ENCODE data around the gene ATP8B3. TPM values are rescaled to one million over a fixed set of nuclear protein-coding genes. Genes with fewer than 3 reads are reported as not detected.

ATP8B3 gene
- total and polyA plus RNA-seq, 2 of the 13 experiments (the other 11 are each of a cell fraction or from before 2014, with no cell fraction given): 2.6 to 5.9 TPM

DNA sequence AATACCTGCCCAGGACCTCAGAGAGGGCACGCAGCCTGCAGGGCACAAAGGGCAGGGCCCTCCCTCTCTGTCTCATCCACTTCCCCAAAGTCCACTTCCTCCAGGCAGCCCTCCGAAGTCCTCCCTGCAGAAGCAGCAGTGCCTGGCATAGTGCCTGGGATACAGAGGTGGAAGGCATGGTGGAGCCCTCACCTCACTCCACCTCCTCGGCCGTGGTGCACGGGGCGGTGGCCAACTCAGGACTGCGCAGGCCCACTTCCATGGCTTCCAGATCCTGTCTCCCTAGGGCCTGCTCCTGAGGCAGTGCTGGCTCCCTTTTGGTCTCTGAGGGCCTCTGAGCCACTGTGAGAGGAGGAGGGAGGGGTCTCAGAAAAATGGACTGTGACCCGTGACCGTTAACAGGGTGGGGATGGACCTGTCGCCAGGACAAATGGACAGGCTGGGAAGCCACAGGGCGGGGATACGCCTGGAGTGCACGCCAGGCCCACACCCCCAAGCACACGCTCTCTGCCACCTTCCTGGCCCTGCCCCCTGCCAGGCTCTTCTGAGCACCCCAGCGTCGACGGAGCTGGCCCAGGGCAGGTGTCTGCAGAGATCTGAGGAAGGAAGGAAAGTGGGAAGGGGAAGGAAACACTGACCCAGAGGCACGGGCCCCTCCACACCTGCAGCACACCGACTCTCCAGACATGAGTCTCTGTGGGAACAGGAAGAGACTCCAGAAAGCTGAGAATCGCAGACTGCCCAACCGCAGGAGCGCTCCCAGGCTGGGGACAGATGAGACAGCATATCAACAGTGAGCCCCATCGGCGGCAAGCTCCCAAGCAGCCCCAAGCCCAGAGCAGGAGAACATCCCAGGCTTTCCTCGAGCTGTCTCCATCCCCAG lies 27.8 kb upstream of the ATP8B3 start:
- 18% methylated on average over 17 of the region's 25 CpGs for WGBS (ENCODE audit: low lambda C conversion rate)
- peaks cover 0 to 16% of the 10 kb centered on the region in 2 experiments; a peak in 1 of 5 replicates for H3K36me3 ChIP-seq (replicated peaks in 1 of 2; ENCODE audit: control insufficient read depth in 1 of 2, insufficient read depth in 2 of 2, low read length in 2 of 2)
- no peaks in the 10 kb centered on the region for H3K27me3 ChIP-seq (ENCODE audit: control insufficient read depth in 1 of 2, insufficient read depth in 2 of 2, low read length in 2 of 2)
- H3K4me1 ChIP-seq (ENCODE audit: insufficient read depth, low read length): peaks cover 55% of the 10 kb centered on the region
- H3K4me3 ChIP-seq (replicated peaks in 1 of 3; ENCODE audit: insufficient read depth in 1 of 3, low read depth in 2 of 3, low read length in 3 of 3): peak overlapping the region; percentile 49 to 72 (median 70); a peak in 5 of 6 replicates
- H3K79me2 ChIP-seq (ENCODE audit: insufficient read depth, low read length): peaks cover 57% of the 10 kb centered on the region
- no TSS peak for BruUV-seq (replicated peaks)
- H3K9ac ChIP-seq (ENCODE audit: insufficient read depth, low read depth, low read length): peak overlapping the region; percentile 64
- intact Hi-C loops (cut with micrococcal nuclease; ENCODE audit: unreplicated experiment) (no loop called here), in situ Hi-C loops (cut with HindIII; ENCODE audit: extremely low pct_ligation_motif_present, low pct_unique_long_range_greater_than_20kb) (no loop called here)
- ChIA-PET CTCF (ENCODE audit: low intra/inter-chr PET ratio, low total read pairs) (no interaction called here), POLR2A (interaction anchor here (0.7 to 1.4 kb wide), 7 partner anchors 18 to 1196 kb away, joined by 3 to 6 read pairs (median 4); no protein-coding TSS in a partner anchor)
- peak overlapping the region; percentile 74 for H3K27ac ChIP-seq (ENCODE audit: extremely low read length, insufficient read depth, low read length)
- no peaks in the 10 kb centered on the region for H3K9me3 ChIP-seq (ENCODE audit: low read length)
- peak overlapping the region; percentile 83 for H3K4me2 ChIP-seq (ENCODE audit: low read depth, low read length)
- FAIRE-seq (peak; percentile 61), ATAC-seq (peak; percentile 77), DNase-seq (ENCODE audit: low spot score) (peak; percentile 72)
- H2AFZ ChIP-seq (ENCODE audit: low read length): no peak overlapping the region
- H4K20me1 ChIP-seq (ENCODE audit: insufficient read depth, low read length): peaks cover 26% of the 10 kb centered on the region; the same call in 1 of the 2 replicates
- TF ChIP-seq ZNF331 (CRISPR knock-in tag; IDR thresholded peaks at IDR 0.05) (0 out of 2 replicates have a peak, but pooled peaks have one; percentile 27), XRCC5 (optimal IDR thresholded peaks at IDR 0.05; ENCODE audit: low read length) (no peak), ZFY (CRISPR knock-in tag; IDR thresholded peaks at IDR 0.05) (peak; percentile 67), EEA1 (CRISPR knock-in tag; IDR thresholded peaks at IDR 0.05; ENCODE audit: borderline replicate concordance) (0 out of 2 replicates have a peak, but pooled peaks have one; percentile 28), KDM1A (CRISPR knock-in tag; IDR thresholded peaks at IDR 0.05) (no peak), GTF2F1 (IDR thresholded peaks at IDR 0.05; ENCODE audit: low read length) (no peak), ZNF335 (CRISPR knock-in tag; IDR thresholded peaks at IDR 0.05) (0 out of 2 replicates have a peak, but pooled peaks have one; percentile 68), REXO4 (CRISPR knock-in tag; IDR thresholded peaks at IDR 0.05; ENCODE audit: borderline replicate concordance) (no peak), TCF7L2 (IDR thresholded peaks at IDR 0.05; ENCODE audit: low read depth, low read length) (no peak), SNAPC2 (CRISPR knock-in tag; IDR thresholded peaks at IDR 0.05) (peak; percentile 62; the same call in 1 of the 2 replicates), HDAC2 (CRISPR knock-in tag; IDR thresholded peaks at IDR 0.05) (no peak), GABPB1 (CRISPR knock-in tag; IDR thresholded peaks at IDR 0.05) (peak; percentile 39; the same call in 1 of the 2 replicates), NONO (IDR thresholded peaks at IDR 0.05) (no peak), NONO (CRISPR knock-in tag; conservative IDR thresholded peaks at IDR 0.05) (peak; percentile 70; the same call in 1 of the 2 replicates), ZNF343 (CRISPR knock-in tag; IDR thresholded peaks at IDR 0.05) (0 out of 2 replicates have a peak, but pooled peaks have one; percentile 35), NFKB2 (CRISPR knock-in tag; IDR thresholded peaks at IDR 0.05; ENCODE audit: borderline replicate concordance) (peak; percentile 49; the same call in 1 of the 2 replicates), GTF3A (CRISPR knock-in tag; conservative IDR thresholded peaks at IDR 0.05) (0 out of 2 replicates have a peak, but pooled peaks have one; percentile 38), ZNF180 (CRISPR knock-in tag; IDR thresholded peaks at IDR 0.05; ENCODE audit: borderline replicate concordance, low read depth) (no peak)
- TF ChIP-seq, protein P1, sequence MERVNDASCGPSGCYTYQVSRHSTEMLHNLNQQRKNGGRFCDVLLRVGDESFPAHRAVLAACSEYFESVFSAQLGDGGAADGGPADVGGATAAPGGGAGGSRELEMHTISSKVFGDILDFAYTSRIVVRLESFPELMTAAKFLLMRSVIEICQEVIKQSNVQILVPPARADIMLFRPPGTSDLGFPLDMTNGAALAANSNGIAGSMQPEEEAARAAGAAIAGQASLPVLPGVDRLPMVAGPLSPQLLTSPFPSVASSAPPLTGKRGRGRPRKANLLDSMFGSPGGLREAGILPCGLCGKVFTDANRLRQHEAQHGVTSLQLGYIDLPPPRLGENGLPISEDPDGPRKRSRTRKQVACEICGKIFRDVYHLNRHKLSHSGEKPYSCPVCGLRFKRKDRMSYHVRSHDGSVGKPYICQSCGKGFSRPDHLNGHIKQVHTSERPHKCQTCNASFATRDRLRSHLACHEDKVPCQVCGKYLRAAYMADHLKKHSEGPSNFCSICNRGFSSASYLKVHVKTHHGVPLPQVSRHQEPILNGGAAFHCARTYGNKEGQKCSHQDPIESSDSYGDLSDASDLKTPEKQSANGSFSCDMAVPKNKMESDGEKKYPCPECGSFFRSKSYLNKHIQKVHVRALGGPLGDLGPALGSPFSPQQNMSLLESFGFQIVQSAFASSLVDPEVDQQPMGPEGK (CRISPR knock-in tag; IDR thresholded peaks at IDR 0.05): peak; percentile 45; the same call in 1 of the 2 replicates
- TF ChIP-seq, protein P2, sequence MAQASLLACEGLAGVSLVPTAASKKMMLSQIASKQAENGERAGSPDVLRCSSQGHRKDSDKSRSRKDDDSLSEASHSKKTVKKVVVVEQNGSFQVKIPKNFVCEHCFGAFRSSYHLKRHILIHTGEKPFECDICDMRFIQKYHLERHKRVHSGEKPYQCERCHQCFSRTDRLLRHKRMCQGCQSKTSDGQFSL (CRISPR knock-in tag; IDR thresholded peaks at IDR 0.05): peak; percentile 60; the same call in 1 of the 2 replicates
